ENCODE results near the gene FHDC1.

Gene FHDC1

DNA sequence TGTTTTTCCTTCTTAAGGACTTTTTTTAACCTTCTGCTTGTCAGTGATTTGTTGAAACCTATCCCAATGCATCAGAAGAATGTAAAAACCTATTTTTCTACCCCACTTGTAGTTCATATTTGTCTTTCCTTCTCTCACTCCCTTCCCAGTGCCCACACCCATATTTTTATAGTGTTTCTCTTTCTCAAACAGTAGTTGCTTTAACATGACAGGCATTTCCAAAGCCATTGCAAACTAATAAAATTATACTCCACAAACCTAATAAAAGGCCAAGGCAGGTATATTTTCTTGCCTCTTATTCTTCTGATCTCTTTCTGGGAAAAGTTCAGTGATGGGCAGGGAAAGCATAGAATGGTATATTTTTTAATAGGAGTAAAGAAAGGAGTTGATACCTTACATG, 35.7 kb upstream of the FHDC1 start:
- DNase-seq (ENCODE audit: low spot score): no peak
- in situ Hi-C loops (cut with MboI; ENCODE audit: low pct_unique_long_range_greater_than_20kb, low sequenced_read_pairs, unreplicated experiment): no loop called here
- TF ChIP-seq, protein P1, sequence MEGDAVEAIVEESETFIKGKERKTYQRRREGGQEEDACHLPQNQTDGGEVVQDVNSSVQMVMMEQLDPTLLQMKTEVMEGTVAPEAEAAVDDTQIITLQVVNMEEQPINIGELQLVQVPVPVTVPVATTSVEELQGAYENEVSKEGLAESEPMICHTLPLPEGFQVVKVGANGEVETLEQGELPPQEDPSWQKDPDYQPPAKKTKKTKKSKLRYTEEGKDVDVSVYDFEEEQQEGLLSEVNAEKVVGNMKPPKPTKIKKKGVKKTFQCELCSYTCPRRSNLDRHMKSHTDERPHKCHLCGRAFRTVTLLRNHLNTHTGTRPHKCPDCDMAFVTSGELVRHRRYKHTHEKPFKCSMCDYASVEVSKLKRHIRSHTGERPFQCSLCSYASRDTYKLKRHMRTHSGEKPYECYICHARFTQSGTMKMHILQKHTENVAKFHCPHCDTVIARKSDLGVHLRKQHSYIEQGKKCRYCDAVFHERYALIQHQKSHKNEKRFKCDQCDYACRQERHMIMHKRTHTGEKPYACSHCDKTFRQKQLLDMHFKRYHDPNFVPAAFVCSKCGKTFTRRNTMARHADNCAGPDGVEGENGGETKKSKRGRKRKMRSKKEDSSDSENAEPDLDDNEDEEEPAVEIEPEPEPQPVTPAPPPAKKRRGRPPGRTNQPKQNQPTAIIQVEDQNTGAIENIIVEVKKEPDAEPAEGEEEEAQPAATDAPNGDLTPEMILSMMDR (IDR thresholded peaks at IDR 0.05; ENCODE audit: extremely low read depth, insufficient read depth, missing control alignments): no peak

DNA sequence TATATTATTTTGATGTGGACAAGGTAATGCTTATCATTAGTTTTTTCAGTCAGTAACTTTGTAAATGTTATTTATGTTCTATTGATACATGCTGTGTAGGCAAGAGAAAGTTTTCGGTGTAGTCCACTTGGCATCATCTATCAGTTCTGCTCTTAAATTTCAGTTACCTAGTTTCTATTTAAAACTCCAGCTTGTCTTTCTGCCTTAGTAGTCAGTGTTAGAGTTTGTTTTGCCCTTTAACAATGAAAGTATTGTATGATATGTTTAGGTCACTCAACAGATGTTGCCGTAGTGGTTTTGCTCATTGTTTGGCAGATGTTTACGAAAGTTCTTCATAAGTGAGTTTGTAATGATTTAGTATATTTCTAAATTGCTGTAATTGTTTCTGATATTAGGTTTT, 34.9 kb upstream of the FHDC1 start:
- DNase-seq (ENCODE audit: low spot score): no peak
- in situ Hi-C loops (cut with MboI; ENCODE audit: low pct_unique_long_range_greater_than_20kb, low sequenced_read_pairs, unreplicated experiment): no loop called here

DNA sequence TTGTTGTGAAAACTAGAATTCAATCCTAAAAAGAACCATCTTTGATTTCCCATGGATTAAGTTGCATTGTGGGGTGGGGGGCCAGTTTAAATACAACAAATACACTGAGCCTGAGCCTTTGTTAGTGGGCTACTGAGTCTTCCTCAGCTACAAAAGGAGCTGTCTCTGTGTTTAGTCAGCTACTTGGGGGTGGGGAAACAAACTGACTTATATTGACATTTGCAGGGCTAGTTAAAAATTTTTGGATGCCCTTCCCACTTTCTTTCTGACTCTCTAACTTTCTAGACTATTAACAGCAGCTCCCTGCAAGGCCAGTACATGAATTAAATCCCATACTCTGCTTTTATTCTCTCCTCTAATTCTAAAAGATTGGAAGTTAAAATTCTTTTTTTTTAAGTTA, 32.5 kb upstream of the FHDC1 start:
- DNase-seq (ENCODE audit: low spot score): no peak
- in situ Hi-C loops (cut with MboI; ENCODE audit: low pct_unique_long_range_greater_than_20kb, low sequenced_read_pairs, unreplicated experiment): no loop called here
- TF ChIP-seq, protein P1 (IDR thresholded peaks at IDR 0.05; ENCODE audit: extremely low read depth, insufficient read depth, missing control alignments): no peak

More for the DNA sequence above, 34.9 kb upstream of the FHDC1 start:
- TF ChIP-seq, protein P1 (IDR thresholded peaks at IDR 0.05; ENCODE audit: extremely low read depth, insufficient read depth, missing control alignments): no peak

DNA sequence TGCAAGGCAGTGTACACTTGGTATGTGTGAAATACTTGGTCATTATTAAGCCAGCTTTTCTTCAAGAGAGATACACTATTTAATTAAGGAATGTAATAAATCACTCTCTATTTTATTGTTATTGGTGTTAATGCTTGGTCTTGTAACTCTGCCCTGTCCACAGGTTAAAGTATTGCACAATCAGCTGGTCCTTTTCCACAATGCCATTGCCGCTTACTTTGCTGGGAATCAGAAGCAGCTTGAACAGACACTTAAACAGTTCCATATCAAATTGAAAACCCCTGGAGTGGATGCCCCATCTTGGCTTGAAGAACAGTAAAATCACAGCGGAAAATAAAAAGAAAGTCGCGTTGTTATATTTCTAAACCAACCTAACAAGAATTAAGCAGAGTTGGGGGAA, 26.2 kb upstream of the FHDC1 start:
- in situ Hi-C loops (cut with MboI; ENCODE audit: low pct_unique_long_range_greater_than_20kb, low sequenced_read_pairs, unreplicated experiment): no loop called here
- no peak for DNase-seq (ENCODE audit: low spot score)
- TF ChIP-seq, protein P1 (IDR thresholded peaks at IDR 0.05; ENCODE audit: extremely low read depth, insufficient read depth, missing control alignments): no peak

DNA sequence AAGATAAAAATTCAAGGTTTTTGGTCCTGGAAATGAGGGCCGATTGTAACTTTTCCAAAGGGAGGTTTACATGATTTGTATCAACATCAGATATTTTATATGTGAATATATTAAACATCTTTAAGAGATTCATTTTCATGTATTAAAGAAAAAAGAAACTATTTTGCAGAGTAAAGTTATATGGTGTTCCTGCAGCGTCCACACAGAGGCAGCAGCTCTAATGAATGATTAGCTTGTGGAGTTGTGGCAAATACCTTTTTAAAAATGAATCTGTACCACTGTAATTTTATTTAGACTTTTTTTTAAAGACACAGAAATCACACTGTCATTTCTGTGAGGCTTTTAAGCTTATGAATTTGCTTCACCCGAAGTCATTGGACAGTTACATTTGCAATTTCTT, 25.6 kb upstream of the FHDC1 start:
- no peak for DNase-seq (ENCODE audit: low spot score)
- in situ Hi-C loops (cut with MboI; ENCODE audit: low pct_unique_long_range_greater_than_20kb, low sequenced_read_pairs, unreplicated experiment): no loop called here
- TF ChIP-seq, protein P1 (IDR thresholded peaks at IDR 0.05; ENCODE audit: extremely low read depth, insufficient read depth, missing control alignments): no peak

DNA sequence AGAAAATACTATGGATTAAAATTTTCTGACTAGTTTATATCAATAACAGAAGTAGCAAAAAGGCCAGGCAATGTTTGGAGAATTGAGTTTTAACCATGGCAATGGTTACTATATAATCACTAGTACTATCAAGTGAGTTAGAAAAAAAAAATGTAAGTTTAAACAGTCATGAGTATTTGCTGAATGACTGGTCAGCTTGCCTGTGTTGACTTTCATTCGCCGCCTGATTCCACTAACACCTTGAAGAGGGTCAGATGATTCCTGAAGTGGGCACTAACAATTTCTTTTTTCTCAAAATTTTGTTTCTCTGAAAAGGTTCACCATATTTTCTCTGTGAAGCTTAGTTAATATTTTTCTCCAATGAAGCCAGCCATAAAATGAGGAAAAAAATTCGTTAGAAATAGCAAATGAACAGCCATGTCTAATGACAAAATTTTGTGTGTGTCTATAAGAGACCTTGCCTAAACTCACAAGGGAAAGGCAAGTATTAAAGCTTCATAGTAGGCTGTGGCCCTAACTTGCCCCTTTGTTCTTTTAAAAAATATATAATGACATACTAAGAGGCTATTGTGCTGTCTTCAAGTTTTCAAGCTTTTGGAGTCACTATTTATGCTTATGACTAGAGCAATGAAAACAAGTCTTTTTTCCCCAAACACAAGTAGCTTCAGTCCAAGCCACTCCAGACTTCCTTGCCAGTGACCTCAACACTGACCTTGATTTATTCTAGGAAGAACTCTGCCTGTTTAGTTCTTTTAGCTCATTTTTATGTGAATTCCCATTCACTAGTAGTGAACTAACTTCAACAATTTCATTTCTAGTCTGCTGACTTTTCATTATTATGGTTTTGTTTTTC, 18.4 kb upstream of the FHDC1 start:
- TF ChIP-seq, protein P1 (IDR thresholded peaks at IDR 0.05; ENCODE audit: extremely low read depth, insufficient read depth, missing control alignments): no peak
- no peak for DNase-seq (ENCODE audit: low spot score)
- in situ Hi-C loops (cut with MboI; ENCODE audit: low pct_unique_long_range_greater_than_20kb, low sequenced_read_pairs, unreplicated experiment): no loop called here
